ENCODE results near the gene PLEKHH2.

DNA sequence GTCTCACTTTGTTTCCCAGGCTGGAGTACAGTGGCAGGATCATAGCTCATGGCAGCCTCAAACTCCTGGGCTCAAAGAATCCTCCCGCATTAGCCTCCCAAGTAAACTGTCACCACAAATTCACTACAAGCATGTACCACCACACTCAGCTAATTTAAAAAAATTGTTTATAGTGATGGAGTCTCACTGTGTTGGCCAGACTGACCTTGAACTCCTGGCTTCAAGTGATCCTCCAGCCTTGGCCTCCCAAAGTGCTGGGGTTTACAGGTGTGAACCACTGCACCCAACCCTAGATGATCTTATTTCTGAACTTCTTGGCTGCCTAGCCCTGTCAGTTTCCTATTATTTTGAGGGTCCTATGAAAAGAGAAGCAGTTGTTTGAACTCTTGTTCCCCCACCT, 151.6 kb downstream of the PLEKHH2 start:
- TF ChIP-seq, protein P1, sequence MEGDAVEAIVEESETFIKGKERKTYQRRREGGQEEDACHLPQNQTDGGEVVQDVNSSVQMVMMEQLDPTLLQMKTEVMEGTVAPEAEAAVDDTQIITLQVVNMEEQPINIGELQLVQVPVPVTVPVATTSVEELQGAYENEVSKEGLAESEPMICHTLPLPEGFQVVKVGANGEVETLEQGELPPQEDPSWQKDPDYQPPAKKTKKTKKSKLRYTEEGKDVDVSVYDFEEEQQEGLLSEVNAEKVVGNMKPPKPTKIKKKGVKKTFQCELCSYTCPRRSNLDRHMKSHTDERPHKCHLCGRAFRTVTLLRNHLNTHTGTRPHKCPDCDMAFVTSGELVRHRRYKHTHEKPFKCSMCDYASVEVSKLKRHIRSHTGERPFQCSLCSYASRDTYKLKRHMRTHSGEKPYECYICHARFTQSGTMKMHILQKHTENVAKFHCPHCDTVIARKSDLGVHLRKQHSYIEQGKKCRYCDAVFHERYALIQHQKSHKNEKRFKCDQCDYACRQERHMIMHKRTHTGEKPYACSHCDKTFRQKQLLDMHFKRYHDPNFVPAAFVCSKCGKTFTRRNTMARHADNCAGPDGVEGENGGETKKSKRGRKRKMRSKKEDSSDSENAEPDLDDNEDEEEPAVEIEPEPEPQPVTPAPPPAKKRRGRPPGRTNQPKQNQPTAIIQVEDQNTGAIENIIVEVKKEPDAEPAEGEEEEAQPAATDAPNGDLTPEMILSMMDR (IDR thresholded peaks at IDR 0.05) = no peak
- TF ChIP-seq ZFX (IDR thresholded peaks at IDR 0.05; ENCODE audit: borderline replicate concordance) = no peak
